Fibroblast of skin of back (primary cell): Measurements from ENCODE around the gene NCAM2.
"Not testable (repeated sequence)": the region's sequence is repeated elsewhere in the genome, so short reads cannot be mapped to it uniquely, and the experiment has no call there.

Source experiments
- DNase-seq: peaks from one replicate; pipeline ENCODE4 v3.0.0-alpha.2; 2013

NCAM2 gene

DNA sequence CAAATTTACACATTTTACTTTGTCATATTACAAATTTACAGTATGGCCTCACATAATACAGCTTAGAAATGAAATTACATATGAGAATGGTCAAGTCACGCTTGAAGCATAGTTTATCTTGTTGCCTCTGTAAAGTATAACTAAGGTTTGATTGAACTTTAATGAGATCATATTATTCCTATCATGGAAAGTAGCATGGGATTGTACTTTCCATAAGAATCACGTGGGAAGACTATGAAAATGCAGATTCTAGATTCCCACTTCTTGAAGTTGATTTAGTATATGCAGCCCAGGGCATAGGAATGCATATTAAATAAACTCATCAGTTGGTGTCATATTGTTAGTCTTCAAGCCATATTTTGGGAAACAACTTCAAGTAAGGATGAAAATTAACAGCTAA, 342.8 kb downstream of the NCAM2 start:
- DNase-seq = no peak

DNA sequence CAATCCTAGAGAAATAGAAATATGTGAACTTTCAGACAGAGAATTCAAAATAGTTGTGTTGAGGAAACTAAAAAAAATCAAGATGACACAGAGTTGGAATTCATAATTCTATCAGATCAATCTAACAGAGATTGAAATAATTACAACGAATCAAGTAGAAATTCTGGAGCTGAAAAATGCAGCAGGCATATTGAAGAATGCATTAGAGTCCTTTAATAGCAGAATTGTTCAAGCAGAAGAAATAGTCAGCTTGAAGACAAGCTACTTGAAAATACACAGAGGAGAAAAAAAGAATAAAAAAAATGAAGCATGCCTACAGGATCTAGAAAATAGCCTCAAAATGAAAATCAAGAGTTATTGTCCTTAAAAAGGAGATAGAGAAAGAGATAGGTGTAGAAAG, 347.1 kb downstream of the NCAM2 start:
- DNase-seq = no peak

DNA sequence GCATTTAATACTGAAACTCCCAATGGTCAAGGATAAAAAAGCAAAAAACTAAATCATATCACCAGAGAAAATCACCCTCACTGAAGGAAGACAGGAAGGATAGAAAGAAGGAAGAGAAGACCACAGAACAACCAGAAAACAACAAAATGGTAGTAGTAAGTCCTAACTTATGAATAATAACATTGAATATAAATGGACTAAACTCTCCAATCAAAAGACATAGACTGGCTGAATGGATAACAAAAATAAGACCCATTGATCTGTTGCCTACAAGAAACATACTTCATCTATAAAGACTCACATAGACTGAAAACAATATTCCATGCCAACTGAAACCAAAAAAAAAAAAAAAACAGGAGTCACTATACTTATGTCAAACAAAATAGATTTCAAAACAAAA, 347.7 kb downstream of the NCAM2 start:
- no peak for DNase-seq

DNA sequence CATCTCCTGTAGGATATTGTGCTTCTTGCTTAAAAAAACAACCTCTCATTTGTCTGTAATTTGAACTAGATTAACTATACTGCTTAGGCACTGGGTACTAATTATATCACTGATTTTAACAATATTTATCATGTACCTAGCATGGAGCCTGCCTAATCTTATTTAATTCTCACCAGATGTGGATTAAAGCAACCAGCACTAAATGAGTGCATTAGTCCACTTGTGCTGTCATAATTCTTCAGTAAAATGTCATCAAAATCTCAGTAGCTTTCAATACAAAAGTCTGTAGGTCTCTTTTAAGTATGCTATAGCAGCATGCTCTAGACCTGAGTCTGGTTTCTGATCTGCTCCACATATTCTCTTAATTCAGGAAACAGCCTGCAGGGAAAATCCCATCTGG, 368.1 kb downstream of the NCAM2 start:
- no peak for DNase-seq

DNA sequence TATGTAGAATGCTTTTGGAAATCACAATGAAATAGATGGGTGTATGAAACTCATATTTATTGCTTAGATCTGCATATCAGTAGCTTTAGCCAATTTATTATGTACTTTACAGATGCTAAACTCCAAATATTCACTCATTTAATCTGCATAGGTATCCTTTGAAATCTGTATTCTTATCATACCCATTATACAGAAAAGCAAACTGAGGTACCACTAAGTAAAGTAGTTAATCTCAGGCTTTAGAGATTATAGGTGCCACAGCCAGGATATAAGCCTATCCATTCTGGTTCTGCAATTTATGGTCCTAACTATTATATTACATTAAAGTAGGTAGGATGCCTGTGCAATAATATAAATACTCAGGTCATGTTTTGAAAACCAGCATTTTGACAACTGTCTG, 369.4 kb downstream of the NCAM2 start:
- DNase-seq = no peak

DNA sequence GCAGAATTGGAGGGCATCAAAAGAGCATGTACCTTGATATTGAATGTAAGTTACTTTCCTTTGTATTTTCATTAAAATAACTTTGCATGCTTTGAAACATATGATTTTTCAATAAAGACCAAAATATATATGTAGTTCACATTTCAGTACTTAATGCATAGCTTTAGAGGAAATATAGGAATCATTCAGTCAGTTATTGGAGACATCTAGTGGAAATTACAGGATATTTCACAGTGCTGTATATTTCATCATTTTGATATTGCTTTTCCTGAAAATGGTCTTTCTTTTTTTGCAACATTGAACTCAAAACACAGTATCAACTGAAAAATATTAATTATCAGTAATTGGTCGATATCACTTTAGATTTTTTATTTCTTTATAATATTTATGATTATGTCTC, 375.8 kb downstream of the NCAM2 start:
- DNase-seq = peak; percentile 19

DNA sequence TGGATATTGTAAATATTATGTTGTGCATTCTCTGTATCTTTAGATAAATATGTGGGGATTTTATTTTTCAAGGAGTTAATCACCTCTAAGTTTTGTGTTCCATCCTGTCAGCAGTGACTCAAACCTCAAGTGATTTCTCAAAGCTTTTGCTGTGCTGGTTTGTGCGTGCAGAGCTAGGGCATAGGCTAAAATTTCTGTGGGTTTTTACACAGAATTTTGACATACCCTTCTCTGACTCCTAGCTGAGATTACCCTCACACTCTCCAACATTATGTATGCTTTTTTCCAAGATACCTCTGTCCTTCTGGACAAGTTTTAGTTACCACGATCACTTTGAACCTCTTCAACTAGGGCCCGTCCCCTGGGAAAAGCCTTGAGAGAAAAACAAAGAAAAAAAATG, 384.9 kb downstream of the NCAM2 start:
- peak; percentile 27 for DNase-seq

DNA sequence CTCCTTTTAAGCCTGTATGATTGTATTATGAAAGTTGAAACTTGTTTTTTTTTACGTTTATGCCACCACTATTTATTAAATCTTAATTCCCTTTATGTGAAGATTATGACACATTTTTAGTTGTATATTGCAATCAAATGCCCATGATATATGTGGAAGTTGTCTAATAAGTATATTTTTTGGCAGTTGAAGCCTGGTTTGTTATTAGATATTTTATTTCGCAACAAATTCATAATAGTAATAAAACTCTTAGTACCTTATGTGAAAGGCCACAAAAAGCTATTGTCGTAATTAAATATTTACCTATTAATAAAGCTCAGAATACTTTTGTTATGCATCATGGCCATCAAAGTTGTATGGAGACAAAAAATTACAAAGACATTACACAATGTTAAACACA, 386.8 kb downstream of the NCAM2 start:
- no peak for DNase-seq

DNA sequence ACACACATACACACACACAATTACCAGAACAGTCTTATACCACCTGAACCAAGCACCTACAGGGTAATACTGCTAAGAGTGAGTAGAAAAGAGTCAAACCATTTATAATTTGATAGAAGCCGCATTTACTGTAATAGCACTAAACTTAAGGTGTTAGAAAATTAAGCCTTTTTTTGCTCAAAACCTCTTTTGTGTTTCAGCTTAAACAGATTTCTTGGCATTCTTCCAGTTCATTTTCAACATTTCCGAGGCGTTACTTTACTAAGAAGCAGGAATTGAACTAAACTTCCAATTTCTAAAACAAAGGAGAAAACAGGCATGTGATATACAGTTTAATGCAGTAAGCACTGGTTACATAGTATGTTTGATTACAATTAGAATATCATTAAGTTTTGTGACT, 387.2 kb downstream of the NCAM2 start:
- no peak for DNase-seq

DNA sequence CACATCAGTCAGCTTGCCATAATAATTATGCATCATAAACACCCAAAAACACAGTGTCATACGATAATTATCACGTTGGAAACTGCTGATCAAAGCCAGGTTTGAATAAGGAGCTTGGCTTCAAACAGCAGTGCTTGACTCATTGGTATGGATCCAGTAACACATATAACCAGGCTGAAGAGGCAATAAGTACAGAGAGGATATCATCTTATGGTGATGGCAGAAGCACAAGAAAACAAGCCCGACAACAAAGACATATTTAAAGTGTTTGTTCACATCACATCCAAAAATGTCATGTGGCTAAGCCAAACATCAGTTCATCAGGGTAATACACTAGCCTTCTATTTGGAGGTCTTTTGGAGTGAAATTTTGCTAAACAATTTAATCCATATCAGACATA, 389.7 kb downstream of the NCAM2 start:
- no peak for DNase-seq

DNA sequence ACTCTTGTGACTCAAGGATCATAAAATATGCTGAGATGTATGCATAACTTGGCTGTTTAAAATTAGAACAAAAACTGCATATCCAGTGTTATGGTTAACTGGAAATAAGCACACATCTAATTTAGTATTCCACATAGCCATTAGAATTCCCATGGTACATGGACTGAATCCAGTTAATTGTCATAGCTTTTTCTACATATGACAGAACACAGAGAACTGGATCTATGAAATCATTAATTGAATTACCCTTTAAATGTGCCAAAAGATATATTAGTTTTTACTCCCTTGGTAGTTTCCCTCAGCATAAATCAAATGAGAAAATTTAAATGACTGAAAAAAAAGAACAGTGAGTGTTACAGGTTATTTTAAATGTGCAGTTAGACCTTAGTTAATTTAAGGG, 395.9 kb downstream of the NCAM2 start:
- no peak for DNase-seq

DNA sequence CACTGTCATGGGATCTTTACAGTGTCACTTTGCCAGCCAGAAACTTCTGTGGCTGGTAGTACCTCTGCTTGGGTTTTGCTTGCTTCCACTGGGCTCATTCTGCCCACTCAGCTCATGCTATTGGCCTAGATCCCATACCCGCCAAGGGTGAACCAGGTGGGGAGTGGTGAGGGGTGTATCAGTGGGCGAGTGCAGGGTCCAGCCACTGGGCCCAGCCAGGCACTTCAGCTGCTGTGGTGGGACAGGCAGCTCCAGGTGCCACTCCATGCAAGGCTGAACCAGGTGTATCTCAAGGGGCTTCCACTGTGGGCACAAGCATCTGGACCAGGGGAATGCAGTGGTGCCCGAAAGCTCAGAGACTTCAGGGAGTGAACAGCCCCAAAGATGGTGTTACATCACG, 398.2 kb downstream of the NCAM2 start:
- DNase-seq = no peak

DNA sequence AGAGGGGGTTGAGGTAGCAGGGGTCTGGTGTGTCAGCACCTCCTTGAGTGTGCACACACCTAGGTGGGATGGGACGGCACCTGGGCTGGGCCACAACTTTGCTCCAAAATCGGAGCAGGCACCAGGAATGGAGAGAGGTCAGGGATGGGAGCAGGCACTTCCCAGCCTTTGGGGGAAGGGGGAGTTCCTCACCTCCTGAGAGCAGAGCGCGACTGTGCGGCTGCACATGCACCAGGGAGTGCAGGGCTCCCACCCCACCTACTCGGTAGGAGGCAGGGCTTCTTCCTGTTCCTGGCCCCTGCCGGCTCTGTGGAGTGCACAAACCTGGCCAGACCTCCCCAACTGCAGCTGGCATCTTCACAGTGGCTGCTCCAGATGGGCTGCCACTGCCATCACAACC, 399.3 kb downstream of the NCAM2 start:
- DNase-seq = no peak

DNA sequence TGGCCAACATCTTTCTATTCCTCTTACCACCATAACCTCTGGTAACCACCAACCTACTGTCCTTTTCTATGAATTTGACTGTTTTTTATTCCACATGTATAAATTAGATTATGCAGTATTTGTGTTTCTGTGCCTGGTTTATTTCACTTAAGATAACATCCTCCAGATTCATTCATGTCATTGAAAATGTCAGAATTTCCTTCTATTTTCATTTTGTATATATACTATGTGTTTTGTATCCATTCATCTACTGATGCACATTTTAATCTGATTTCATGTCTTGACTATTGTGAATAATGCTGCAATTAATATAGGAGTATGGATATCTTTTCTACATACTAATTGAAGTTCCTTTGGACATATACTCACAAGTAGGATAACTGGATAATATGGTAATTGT, 403.2 kb downstream of the NCAM2 start:
- DNase-seq = no peak

DNA sequence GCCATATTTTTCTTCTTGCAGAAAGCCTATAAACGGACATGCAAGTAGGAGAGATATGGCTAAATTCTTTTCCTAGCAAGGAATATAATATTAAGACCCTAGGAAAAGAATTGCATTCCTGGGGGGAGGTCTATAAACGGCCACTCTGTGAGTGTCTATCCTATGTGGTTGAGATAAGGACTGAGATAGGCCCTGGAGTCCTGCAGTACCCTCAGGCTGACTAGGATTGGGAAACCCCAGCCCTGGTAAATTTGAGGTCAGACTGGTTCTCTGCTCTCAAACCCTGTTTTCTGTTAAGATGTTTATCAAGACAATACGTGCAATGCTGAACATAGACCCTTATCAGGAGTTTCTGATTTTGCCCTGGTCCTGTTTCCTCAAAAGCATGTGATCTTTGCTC, 404.0 kb downstream of the NCAM2 start:
- DNase-seq = not testable (repeated sequence)

DNA sequence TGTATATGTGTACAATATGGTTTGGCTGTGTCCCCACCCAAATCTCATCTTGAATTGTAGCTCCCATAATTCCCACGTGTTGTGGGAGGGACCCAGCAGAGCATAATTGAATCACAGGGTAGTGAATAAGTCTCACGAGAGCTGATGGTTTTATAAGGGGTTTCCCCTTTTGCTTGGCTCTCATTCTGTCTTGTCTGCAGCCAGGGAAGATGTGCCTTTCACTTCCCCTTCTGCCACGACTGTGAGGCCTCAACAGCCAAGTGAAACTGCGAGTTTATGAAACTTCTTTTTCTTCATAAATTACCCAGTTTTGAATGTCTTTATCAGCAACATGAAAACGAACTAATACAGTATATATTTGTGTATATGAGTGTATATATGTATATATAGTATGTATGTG, 406.1 kb downstream of the NCAM2 start:
- DNase-seq = not testable (repeated sequence)

DNA sequence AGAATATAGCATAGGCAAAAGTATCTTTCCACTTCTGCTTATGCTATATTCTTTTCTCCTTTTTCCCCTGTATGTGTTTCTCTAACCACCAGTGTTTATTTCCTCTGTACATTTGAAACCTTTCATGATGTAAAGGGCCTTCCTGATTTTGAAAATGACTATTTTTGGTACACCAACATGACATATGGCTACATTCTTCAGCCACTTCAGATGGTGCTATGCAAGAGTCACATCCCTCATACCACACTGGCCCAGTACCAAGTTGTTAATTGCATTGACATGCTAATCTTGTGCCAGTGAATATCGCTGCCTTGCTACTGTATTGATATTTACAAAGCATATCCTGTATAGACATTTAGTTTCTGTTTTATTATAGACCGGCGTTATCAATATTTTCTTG, 408.7 kb downstream of the NCAM2 start:
- DNase-seq = peak; percentile 4

DNA sequence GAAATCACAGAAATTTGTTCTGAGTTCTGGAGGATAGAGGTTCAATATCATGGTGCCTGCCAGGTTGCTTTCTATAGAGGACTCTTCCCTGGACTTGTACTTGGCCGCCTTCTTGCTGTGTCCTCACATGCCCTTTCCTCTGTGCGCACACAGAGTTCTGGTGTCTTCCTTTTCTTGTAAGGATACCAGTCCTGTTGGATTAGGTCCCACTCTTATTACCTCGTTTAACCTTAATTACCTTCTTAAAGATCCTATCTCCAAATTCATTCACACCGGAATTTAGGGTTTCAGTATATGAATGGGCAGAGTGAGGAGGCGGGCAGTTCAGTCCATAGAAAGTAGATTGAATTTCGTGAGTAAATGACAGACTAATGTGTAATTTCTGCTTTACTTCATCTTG, 413.9 kb downstream of the NCAM2 start:
- DNase-seq = no peak

DNA sequence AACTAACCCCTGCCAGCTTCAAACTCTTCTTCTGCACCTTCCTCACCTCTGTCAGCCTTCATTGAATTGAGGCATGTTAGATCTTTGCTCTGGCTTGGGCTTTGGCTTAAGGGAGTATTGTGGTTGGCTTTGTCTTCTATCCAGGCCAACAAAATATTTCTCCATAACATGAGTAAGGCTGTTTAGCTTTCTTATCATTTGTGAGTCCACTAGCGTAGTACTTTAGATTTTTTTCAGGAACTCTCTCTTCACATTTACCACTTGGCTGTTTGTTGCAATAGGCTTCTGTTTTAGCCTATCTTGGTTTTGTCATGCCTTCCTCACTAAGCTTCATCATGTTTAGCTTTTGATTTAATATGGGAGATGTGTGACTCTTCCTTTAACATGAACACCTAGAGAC, 417.5 kb downstream of the NCAM2 start:
- DNase-seq = no peak

DNA sequence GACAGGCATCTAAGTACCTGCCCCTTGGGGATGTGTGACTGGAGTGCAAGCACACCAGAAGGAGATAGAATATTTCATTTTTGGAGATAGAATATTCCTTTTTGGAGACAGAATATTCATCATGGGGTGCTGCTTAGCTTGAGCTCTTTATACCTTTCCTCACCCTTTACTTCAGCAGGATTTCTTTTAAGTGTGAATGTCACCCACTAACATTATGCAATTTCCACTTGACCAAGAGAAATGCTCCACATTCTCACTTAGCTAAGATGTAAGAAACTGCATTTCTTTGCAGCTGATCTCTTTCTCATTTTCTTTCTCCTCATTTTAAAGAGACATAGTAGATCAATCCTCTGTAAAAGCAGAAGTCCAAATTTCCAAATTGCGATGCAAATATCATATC, 436.7 kb downstream of the NCAM2 start:
- no peak for DNase-seq

DNA sequence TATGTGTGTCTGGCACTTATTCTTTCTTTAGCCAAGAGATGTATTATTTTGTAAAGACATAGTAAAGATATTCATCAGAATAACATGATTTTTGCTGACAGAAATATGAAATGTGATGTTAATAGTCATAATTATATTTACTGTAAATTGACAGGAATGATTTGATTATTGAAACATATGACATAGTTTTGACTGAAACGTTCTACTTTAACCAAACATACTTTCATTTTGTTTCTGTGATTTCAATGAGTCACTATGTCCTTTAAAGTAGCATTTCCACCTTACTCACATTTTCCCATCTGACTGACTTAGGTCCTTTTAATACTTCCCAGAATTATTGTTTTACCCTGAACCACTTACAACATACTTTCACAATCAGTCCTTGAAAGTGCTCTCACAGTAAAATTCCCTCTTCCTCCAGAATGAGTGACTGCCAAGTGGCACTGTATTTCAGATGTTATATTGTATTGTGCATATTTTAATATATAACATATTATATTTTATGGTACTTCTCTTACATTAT, 437.9 kb downstream of the NCAM2 start:
- DNase-seq = peak; percentile 73

DNA sequence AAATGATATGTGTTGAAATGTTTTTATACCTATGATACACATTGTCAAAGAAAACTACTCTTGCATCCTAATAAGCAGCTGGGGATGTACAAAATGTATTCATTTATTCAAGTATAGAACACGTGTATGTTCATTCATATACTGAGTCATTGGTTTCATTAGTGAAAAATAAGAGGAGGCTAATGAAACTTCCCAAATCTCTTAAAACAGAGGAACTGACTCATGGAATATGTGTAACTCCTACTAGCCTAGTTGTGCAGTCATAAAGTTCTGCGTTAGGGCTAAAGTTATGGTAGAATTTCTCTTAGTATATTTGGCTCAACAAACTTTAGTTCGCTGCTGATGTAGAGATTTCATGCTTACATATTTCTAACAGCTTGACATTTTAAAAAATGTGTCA, 441.6 kb downstream of the NCAM2 start:
- no peak for DNase-seq

DNA sequence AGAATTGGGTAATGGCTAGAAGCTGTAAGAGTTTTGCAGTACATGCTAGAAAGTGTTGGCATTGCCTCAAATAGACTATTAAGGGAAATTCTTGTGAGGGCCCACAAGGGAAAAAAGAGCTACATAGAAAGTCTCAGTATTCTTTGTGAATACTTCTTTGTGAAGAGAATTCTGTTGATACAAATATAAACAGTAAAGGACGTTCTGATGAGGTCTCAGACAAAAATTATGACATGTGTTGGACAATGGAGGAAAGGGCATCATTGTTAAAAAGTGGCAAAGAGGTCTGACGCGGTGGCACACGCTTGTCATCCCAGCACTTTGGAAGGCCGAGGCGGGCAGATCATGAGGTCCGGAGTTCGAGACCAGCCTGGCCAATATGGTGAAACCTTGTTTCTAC, 458.9 kb downstream of the NCAM2 start:
- no peak for DNase-seq

DNA sequence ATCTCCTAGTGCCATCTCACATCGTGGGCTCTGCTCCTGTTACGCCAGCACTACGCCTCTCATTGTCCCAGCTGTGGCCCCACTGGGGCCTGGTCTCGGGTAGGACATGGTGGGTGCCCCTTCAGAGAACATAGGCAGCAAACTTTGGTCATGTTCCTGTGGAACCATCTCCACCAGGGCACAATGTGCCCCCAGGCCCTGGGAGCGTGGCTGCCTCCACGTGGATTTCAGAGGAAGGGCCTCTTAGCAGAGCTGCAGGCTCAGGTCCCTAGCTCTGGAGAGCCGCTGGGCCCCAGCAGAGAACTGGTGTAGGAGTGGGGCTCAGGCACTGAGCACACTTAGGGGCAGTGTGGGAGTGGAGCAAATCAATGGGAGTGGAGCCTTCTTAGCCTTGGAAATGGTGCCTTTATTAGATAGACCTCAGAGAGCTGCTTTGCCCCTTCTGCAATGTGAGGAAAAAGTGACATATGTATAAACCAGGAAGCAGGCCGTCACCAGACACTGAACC, 460.0 kb downstream of the NCAM2 start:
- no peak for DNase-seq

DNA sequence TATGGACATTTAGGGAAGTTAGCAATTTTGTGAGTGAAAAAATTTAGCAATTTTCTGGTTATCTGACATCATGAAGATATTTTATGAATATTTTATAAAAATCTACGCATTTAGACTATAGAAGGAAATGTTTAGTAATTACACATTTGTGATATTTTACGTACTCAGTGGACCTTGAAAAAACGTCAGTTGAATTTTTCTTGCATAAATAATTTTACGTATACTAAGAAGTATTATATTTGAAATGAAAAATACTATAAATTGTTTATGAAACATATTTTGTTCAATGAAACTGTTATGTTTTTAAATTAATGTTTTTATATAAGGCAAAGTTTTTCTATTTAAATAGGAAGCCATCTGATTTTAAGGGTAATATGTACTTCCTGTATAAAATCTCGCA, 462.8 kb downstream of the NCAM2 start:
- no peak for DNase-seq

DNA sequence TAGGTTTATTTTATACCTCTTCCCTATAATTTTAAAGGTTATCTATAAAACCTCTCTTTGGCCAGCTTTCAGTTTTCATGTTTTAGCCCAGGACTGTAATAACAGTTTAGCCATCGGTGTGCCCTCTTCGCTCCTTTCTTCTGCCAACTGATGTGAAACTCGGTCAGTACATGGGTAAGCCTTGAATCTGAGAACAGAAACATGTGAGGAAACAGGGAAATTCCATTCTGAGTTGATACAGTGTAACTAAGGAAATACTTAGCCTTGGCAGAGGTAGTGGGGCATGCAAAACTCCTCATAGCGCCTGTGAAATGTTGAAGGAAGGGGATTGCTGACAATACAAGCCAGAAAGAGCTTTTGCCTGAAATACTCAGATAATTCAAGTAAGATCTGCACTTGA, 465.2 kb downstream of the NCAM2 start:
- no peak for DNase-seq
